ENCODE measurements around the gene PHETA1. TPM values are rescaled to one million over a fixed set of nuclear protein-coding genes. Genes with fewer than 3 reads are reported as not detected.

The PHETA1 gene
- polyA plus RNA-seq, 1 of the 3 experiments (the other 2 are of a cell fraction): 7.3 TPM

- no peak overlapping the region for H3K27ac ChIP-seq (ENCODE audit: low read depth in 2 of 2, low read length in 1 of 2)
- no peaks in the 10 kb centered on the region for H3K9me2 ChIP-seq
- POLR2A ChIA-PET: no interaction called here
- H3K4me2 ChIP-seq: no peak overlapping the region
- CTCF ChIA-PET: interaction anchor here (1.0 to 4.8 kb wide), 2 partner anchors 10 to 65 kb away, joined by 3 to 39 read pairs; no protein-coding TSS in a partner anchor
- H3K79me2 ChIP-seq (ENCODE audit: insufficient read depth): no peaks in the 10 kb centered on the region
- H3K9ac ChIP-seq: no peak overlapping the region
- no peaks in the 10 kb centered on the region for H3K27me3 ChIP-seq (ENCODE audit: insufficient read depth)
- no peak overlapping the region for H3K4me3 ChIP-seq (ENCODE audit: low read depth in 2 of 2, low read length in 1 of 2)
- H3F3A ChIP-seq (replicated peaks; ENCODE audit: insufficient read depth): no peaks in the 10 kb centered on the region
- no peak for DNase-seq
- TF ChIP-seq YY1 (IDR thresholded peaks at IDR 0.05; ENCODE audit: low read depth) (no peak), USF1 (IDR thresholded peaks at IDR 0.05; ENCODE audit: borderline replicate concordance, low read depth) (no peak), NFIC (IDR thresholded peaks at IDR 0.05; ENCODE audit: borderline replicate concordance) (peak; percentile 13), TEAD4 (IDR thresholded peaks at IDR 0.05; ENCODE audit: borderline replicate concordance, insufficient read depth) (no peak)
- H4K20me1 ChIP-seq (ENCODE audit: insufficient read depth): no peaks in the 10 kb centered on the region
- WGBS (ENCODE audit: low lambda C conversion rate): 25% methylated on average over 3 of the region's 3 CpGs
- no peak overlapping the region for H2AFZ ChIP-seq (ENCODE audit: low read depth)
- no peaks in the 10 kb centered on the region for H3K36me3 ChIP-seq (replicated peaks in 1 of 2; ENCODE audit: control insufficient read depth in 1 of 2, insufficient read depth in 2 of 2, low read length in 1 of 2)
- H3K9me3 ChIP-seq: no peaks in the 10 kb centered on the region
- H3K4me1 ChIP-seq (ENCODE audit: control insufficient read depth in 1 of 2, insufficient read depth in 2 of 2, low read depth in 1 of 2, low read length in 1 of 2): no peaks in the 10 kb centered on the region
These were observed 18.0 kb upstream of the PHETA1 start for GRCh38 chr12:111386885-111387284.

DNA sequence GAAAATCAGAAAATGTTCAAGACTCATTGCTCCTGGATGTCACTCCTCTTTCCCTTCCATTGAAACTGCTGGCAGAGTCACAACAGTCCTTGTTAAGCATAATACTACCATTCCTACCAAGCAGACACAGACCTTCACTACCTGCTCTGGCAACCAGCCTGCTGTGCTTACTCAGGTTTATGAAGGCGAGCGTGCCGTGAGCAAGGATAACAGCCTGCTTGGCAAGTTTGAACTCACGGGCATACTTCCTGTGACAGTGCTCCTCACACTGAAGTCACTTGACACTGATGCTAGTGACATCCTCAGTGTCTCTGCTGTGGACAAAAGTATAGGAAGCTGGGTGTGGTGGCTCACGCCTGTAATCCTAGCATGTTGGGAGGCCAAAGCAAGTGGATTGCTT lies 15.7 kb upstream of the PHETA1 start:
- WGBS (ENCODE audit: low lambda C conversion rate): 86% methylated on average over 5 of the region's 5 CpGs
- H3K9ac ChIP-seq: no peak overlapping the region
- no peaks in the 10 kb centered on the region for H4K20me1 ChIP-seq (ENCODE audit: insufficient read depth)
- H3K9me3 ChIP-seq: no peaks in the 10 kb centered on the region
- no peak overlapping the region for H2AFZ ChIP-seq (ENCODE audit: low read depth)
- H3K4me2 ChIP-seq: no peak overlapping the region
- no peaks in the 10 kb centered on the region for H3F3A ChIP-seq (replicated peaks; ENCODE audit: insufficient read depth)
- TF ChIP-seq NFIC (IDR thresholded peaks at IDR 0.05; ENCODE audit: borderline replicate concordance) (no peak), ZBTB33 (IDR thresholded peaks at IDR 0.05; ENCODE audit: borderline replicate concordance, low read depth) (no peak), RXRA (IDR thresholded peaks at IDR 0.05; ENCODE audit: borderline replicate concordance, low read depth) (no peak), USF1 (IDR thresholded peaks at IDR 0.05; ENCODE audit: borderline replicate concordance, low read depth) (no peak), USF2 (IDR thresholded peaks at IDR 0.05; ENCODE audit: borderline replicate concordance, low read depth, low read length) (no peak), PBX3 (IDR thresholded peaks at IDR 0.05) (no peak), CTCF (IDR thresholded peaks at IDR 0.05) (no peak), GATA2 (CRISPR knock-in tag; IDR thresholded peaks at IDR 0.05) (no peak), TCF12 (IDR thresholded peaks at IDR 0.05) (no peak), MEF2A (IDR thresholded peaks at IDR 0.05; ENCODE audit: borderline replicate concordance, low read depth) (no peak), RCOR1 (IDR thresholded peaks at IDR 0.05; ENCODE audit: low read length) (no peak), POLR2AphosphoS5 (IDR thresholded peaks at IDR 0.05; ENCODE audit: low read depth, low read length) (no peak), TAF1 (IDR thresholded peaks at IDR 0.05; ENCODE audit: borderline replicate concordance, low read depth, low read length) (no peak), JUND (IDR thresholded peaks at IDR 0.05) (no peak), SIN3A (IDR thresholded peaks at IDR 0.05; ENCODE audit: borderline replicate concordance, low read depth, low read length) (no peak), RAD21 (IDR thresholded peaks at IDR 0.05; ENCODE audit: low read length) (no peak), FOXM1 (IDR thresholded peaks at IDR 0.05; ENCODE audit: low read depth) (no peak)
- H3K27me3 ChIP-seq (ENCODE audit: insufficient read depth): no peaks in the 10 kb centered on the region
- H3K27ac ChIP-seq (ENCODE audit: low read depth in 2 of 2, low read length in 1 of 2): no peak overlapping the region
- ChIA-PET CTCF (interaction anchor here (0.9 to 4.8 kb wide), 2 partner anchors 9 to 12 kb away, joined by 3 to 39 read pairs; no protein-coding TSS in a partner anchor), POLR2A (no interaction called here)
- H3K36me3 ChIP-seq (replicated peaks in 1 of 2; ENCODE audit: control insufficient read depth in 1 of 2, insufficient read depth in 2 of 2, low read length in 1 of 2): no peaks in the 10 kb centered on the region
- no peak for DNase-seq
- no peaks in the 10 kb centered on the region for H3K79me2 ChIP-seq (ENCODE audit: insufficient read depth)
- no peak overlapping the region for H3K4me3 ChIP-seq (ENCODE audit: low read depth in 2 of 2, low read length in 1 of 2)
- no peaks in the 10 kb centered on the region for H3K4me1 ChIP-seq (ENCODE audit: control insufficient read depth in 1 of 2, insufficient read depth in 2 of 2, low read depth in 1 of 2, low read length in 1 of 2)
- H3K9me2 ChIP-seq: no peaks in the 10 kb centered on the region
